ACHN (cell line): ENCODE data around the gene CLIP1.

Experiments used
- DNase-seq: peaks from one replicate; pipeline ENCODE4 v3.0.0-alpha.2; 2015
- in situ Hi-C: cut with HindIII; loops from 2 replicates; pipeline ENCODE4 v1.10.0; 2017; ENCODE audit warnings: low sequenced_read_pairs, low pct_ligation_motif_present, low pct_unique_long_range_greater_than_20kb

Gene CLIP1

GRCh38 chr12:122243965-122244364, 178.5 kb downstream of the CLIP1 start:
- DNase-seq, result no peak
- in situ Hi-C loops, result no loop called here

GRCh38 chr12:122238861-122239260, 183.6 kb downstream of the CLIP1 start:
- in situ Hi-C loops, result no loop called here
- DNase-seq, result no peak

GRCh38 chr12:122235741-122236140, 186.7 kb downstream of the CLIP1 start:
- no peak for DNase-seq
- in situ Hi-C loops, result no loop called here

DNA sequence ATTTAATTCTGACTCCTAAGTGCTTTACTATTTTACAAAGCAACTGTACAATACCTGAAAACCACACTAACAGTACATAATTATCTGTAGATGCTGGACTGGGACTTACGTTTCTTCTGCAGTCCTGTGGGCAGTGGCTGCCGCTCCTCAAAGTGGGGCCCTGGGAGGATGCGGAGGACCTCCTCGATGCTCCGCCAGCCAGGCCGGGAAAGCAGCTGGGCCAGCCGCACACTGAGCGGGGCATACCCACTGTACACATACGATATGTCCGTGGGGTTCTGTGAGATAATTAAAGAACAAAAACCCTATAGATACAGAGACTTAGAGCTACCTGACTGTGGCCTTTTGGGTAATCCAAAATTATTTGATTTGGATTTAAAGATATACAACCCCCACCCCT, 189.8 kb downstream of the CLIP1 start:
- no peak for DNase-seq
- in situ Hi-C loops, result no loop called here

DNA sequence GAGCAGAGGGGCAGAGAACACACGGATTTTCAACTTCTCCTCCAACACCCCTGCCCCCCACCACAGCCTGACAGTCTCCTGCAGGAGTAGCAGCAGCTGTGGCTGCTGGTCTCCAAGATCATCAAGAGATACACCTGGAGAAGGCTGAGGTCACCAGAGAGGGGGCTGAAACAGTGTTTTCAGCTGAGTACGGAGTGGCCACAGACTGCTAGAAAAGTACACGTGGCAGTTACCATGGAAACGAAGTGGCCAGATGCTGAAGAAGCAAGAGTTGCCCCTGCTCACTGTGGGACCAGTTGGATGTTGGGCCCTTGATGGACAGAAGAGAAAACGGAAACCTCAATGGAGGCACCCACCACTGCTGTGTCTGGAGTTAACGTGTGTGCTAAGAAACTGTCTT, 191.7 kb downstream of the CLIP1 start:
- in situ Hi-C loops, result no loop called here
- no peak for DNase-seq

DNA sequence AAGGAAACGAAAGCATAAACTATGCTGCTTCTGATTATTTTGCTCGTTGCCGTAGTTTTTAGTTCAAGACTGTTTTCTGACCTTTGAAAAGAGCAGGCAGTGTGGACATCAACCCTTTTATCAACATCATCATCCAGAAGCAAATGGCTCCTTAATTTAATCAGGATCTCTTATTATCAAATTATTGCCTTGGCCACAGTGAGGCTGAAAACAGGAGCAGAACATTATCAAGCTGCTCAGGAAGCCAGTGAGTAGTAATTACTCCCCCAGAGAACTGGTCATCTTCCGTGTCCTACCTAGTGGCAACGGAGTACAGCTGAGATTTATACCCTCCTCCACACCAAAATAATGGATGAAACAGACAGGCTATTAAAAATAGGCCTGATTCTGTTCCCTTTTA, 194.4 kb downstream of the CLIP1 start:
- DNase-seq, result no peak
- in situ Hi-C loops, result no loop called here

GRCh38 chr12:122227341-122227740, 195.1 kb downstream of the CLIP1 start:
- in situ Hi-C loops, result no loop called here
- no peak for DNase-seq

- DNase-seq, result no peak
- in situ Hi-C loops, result no loop called here
Observed at GRCh38 chr12:122226366-122227125, 195.9 kb downstream of the CLIP1 start.

DNA sequence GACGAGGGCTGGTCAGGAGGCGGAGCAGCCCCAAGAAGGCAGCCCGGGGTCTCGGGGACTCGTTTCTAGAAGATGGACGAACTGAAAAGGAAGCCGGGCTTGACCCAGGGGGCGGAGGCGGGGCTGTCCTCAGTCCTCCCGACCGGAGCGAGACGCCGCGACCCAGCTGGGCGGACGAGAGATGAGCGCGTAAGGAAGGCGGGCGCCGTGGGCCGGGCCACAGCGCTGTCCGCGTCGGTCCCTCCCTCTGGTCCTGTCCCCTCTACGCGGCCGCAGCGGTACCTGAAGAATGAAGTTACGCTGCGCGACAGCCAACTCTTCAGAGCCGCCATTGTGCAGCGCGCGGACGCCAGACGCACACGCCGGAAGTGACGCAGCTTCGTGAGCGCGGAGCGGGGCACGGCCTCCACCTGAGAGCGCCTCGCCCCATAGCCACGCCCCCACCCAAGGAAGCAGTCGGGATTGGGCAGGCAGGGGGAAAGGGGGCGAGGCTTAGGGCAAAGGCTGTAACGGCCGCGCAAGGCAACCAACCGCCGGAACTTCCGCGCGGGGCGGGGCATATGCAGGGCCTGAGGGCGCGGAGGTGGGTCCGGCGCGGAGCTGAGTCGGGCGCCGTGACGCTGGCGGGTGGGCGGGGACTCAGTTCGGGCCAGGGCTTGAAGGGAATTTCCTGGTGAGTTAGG, 196.6 kb downstream of the CLIP1 start, which contains the start of gene DIABLO:
Gene DIABLO (minus strand): TSS at position 370 of the 683 bp plus-strand sequence. CDS start 38 bp downstream, at position 332.
- in situ Hi-C loops, result no loop called here
- peak; percentile 100 for DNase-seq
